Small intestine (tissue), 7 donors: Measurements from ENCODE around the gene FKBP1A. TPM values are rescaled to one million over a fixed set of nuclear protein-coding genes. Genes with fewer than 3 reads are reported as not detected.

Experiments
- DNase-seq, 2 donors: peaks; one replicate each; pipeline versions ENCODE4 v3.0.0 to v3.0.0-alpha.2; 2013
- FAIRE-seq: peaks from 2 replicates; lab custom pipeline; 2012; peaks lifted over from hg19 to GRCh38; lab: Jason Lieb, UNC
- H3K27ac ChIP-seq, 3 donors: one replicate each; pipeline ENCODE4 v1.5.1; 2013; ENCODE audit warnings: low read length in 2 of 3, mild to moderate bottlenecking in 2 of 3, control low read depth in 1 of 3, inconsistent platforms in 1 of 3, low read depth in 1 of 3, moderate library complexity in 1 of 3
- H3K27me3 ChIP-seq, 3 donors: one replicate each; pipeline ENCODE4 v1.6.1; 2013; ENCODE audit warnings: low read length in 3 of 3, inconsistent platforms in 1 of 3; ENCODE audit not compliant: control insufficient read depth in 3 of 3, insufficient read depth in 3 of 3
- H3K36me3 ChIP-seq, 3 donors: one replicate each; pipeline ENCODE4 v1.6.1; 2013; ENCODE audit warnings: low read length in 3 of 3, inconsistent platforms in 1 of 3, low read depth in 1 of 3, mild to moderate bottlenecking in 1 of 3, moderate library complexity in 1 of 3; ENCODE audit not compliant: control insufficient read depth in 3 of 3, insufficient read depth in 2 of 3
- H3K4me1 ChIP-seq, 3 donors: one replicate each; pipeline ENCODE4 v1.6.1; 2013; ENCODE audit warnings: low read length in 2 of 3, inconsistent platforms in 1 of 3, low read depth in 1 of 3, mild to moderate bottlenecking in 1 of 3, moderate library complexity in 1 of 3; ENCODE audit not compliant: control insufficient read depth in 3 of 3, insufficient read depth in 2 of 3
- H3K4me3 ChIP-seq, 3 donors: one replicate each; pipeline ENCODE4 v1.5.1; 2013; ENCODE audit warnings: low read length in 3 of 3, control low read depth in 1 of 3, inconsistent platforms in 1 of 3, low read depth in 1 of 3, mild to moderate bottlenecking in 1 of 3, moderate library complexity in 1 of 3
- H3K9me3 ChIP-seq, 2 donors: one replicate each; pipeline ENCODE4 v1.6.1; 2013; ENCODE audit warnings: low read depth in 1 of 2, low read length in 1 of 2; ENCODE audit not compliant: control insufficient read depth in 2 of 2, insufficient read depth in 1 of 2
- WGBS, 3 donors: extraction: QIAGEN DNeasy Blood & Tissue Kit; methylation state at CpG; one replicate each; pipeline ENCODE4 v1.1.7; 2013; 5-methylcytosine and 5-hydroxymethylcytosine counted together
- polyA plus RNA-seq, 4 donors: library from polyadenylated mRNA; stranded (reverse) in 3 of 4; unstranded in 1 of 4; fragments of 200-250 nt in 3 of 4; fragments of 120-200 nt in 1 of 4; gene quantifications; one replicate each; pipeline versions ENCODE4 v1.2.1 to v1.2.3, GENCODE V29; 2013
- donor health status: healthy with polysubstance abuse.
- donor health status: control.
- donor health status: control.
- donor health status: Bipolar disorder and iron deficiency.
- donor health status: healthy.

Gene FKBP1A
- polyA plus RNA-seq, 4 donors, result 146 to 315 (median 208) TPM

DNA sequence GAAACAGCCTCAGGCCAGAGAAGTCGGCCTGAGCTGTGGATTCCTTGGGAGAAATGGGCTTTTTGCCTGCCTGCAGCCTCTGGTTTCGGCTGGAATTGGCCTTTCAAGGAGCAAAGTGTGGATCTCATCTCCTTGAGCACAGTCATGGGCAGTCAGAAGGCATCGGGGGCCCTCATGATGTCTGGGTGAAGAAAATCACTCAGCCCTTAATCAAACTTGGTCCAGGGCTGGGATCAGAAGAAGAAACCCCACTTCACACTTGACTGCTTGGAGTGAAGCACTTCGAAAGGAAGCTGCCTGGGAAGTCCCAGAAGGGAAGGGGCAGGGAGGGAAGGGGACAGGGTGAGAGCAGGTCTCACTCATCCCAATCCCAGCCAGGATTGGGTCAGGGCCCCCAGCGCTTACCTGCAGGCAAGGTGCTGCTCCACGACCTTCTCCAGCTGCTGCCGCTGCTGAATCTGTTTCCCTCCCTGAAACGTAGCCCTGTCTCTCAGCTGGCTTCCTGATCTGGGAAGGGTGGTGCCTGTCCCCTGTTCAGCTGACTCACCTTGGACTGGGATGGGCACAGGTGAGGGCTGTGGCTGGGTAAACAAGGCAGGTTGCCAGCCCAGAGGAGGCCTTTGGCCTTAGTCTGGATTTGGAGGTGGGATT lies 64.0 kb downstream of the FKBP1A start, which contains the start of gene SDCBP2:
SDCBP2 (minus strand) TSS at position 460 of the 651 bp plus-strand sequence. CDS start 8,723 bp downstream, outside the sequence.
- 8 to 56% (median 44%) methylated on average over 8 of the region's 8 CpGs for WGBS, 3 donors
- Histone ChIP-seq H3K27ac (peak within 1 kb of the TSS; percentile 98 to 99 (median 98)), H3K9me3 (peaks cover 0 to under 1% of the 10 kb centered on the region in 2 donors), H3K4me3 (peak within 1 kb of the TSS; percentile 6 to 85 (median 66)), H3K27me3 (no peaks in the 10 kb centered on the region), H3K4me1 (peaks cover 5 to 51% (median 15%) of the 10 kb centered on the region in 3 donors), H3K36me3 (peaks cover 0 to 46% (median 0%) of the 10 kb centered on the region in 3 donors)
- FAIRE-seq, result no peak
- peak; percentile 92 to 98 for DNase-seq

- H3K27ac ChIP-seq, result peak overlapping the region; percentile 98 to 99 (median 98)
- WGBS, 3 donors, result 38 to 71% (median 42%) methylated on average over 7 of the region's 7 CpGs
- H3K9me3 ChIP-seq, result no peaks in the 10 kb centered on the region
- H3K27me3 ChIP-seq, result no peaks in the 10 kb centered on the region
- DNase-seq (peak; percentile 86 to 92), FAIRE-seq (no peak)
- H3K36me3 ChIP-seq, result peaks cover 0 to 39% (median 0%) of the 10 kb centered on the region in 3 donors
- H3K4me1 ChIP-seq, result peaks cover 5 to 51% (median 16%) of the 10 kb centered on the region in 3 donors
- peak overlapping the region; percentile 6 to 85 (median 66) for H3K4me3 ChIP-seq
Observed at GRCh38 chr20:1327827-1328679, 64.8 kb downstream of the FKBP1A start.

- WGBS, 3 donors, result 61 to 68% (median 64%) methylated on average over 8 of the region's 8 CpGs
- no peaks in the 10 kb centered on the region for H3K9me3 ChIP-seq
- DNase-seq (peak; percentile 45 to 81), FAIRE-seq (no peak)
- peaks cover 0 to 32% (median 0%) of the 10 kb centered on the region in 3 donors for H3K36me3 ChIP-seq
- peak overlapping the region; percentile 98 to 99 (median 98) for H3K27ac ChIP-seq
- peaks cover 5 to 51% (median 16%) of the 10 kb centered on the region in 3 donors for H3K4me1 ChIP-seq
- H3K4me3 ChIP-seq, result peak overlapping the region in 2 of 3 donors; percentile 66 to 85
- H3K27me3 ChIP-seq, result no peaks in the 10 kb centered on the region
Observed at GRCh38 chr20:1327241-1327653, 65.6 kb downstream of the FKBP1A start.

DNA sequence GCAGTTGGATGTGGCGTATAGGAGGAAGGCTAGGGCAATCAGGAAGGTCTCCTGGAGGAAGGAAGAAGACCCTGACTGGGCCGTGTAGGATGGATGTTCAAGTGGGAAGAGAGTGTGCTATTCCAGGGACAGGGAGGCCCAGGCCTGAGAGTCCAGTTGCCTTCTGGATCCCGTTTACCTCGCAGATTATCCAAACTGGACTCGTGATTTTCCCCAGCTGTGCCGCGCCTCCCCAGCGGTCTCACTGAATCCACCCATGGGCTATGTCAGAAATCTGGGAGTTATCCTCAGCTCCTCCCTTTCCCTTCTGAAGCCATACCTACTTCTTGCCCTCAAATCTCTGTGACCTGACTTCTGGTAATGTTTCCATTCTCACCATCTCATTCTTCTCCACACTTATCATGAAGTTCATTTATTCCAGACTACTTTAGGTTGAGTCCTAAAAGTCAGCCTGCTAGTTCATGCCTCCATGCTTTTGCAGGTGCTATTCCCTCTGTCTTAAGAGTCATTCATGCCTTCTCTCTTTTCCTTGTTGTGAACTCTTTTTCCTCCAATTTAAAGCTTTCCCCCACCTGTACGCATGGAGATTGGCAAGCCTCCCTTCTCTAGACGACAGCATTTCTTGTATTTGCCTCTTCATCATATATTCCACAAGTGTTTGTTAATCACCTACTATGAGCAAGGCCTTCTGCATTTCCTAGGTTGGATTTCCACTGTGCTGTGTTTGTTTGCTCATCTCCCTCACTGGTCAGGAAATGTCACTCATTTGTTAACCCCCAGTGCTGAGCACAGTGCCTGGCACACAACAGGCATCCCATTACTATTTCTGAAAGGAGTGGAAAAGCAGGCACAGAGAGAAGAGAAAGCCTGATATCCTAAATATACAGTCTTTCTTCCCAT lies 66.6 kb downstream of the FKBP1A start:
- DNase-seq (peak; percentile 29 to 34), FAIRE-seq (no peak)
- Histone ChIP-seq H3K36me3 (peaks cover 0 to 24% (median 0%) of the 10 kb centered on the region in 3 donors), H3K27ac (peak overlapping the region; percentile 98 to 99 (median 98)), H3K9me3 (no peaks in the 10 kb centered on the region), H3K4me3 (peak overlapping the region in 2 of 3 donors; percentile 66 to 85), H3K27me3 (no peaks in the 10 kb centered on the region), H3K4me1 (peaks cover 5 to 51% (median 16%) of the 10 kb centered on the region in 3 donors)
- WGBS, 3 donors, result 24 to 28% (median 25%) methylated on average over 10 of the region's 10 CpGs

- no peak for FAIRE-seq
- peaks cover 1 to 45% (median 13%) of the 10 kb centered on the region in 3 donors for H3K4me1 ChIP-seq
Observed at GRCh38 chr20:1325173-1326030, 67.5 kb downstream of the FKBP1A start.

GRCh38 chr20:1324598-1325172 lies 68.2 kb downstream of the FKBP1A start:
- no peak for FAIRE-seq
- peaks cover 0 to 38% (median 13%) of the 10 kb centered on the region in 3 donors for H3K4me1 ChIP-seq
- H3K27ac ChIP-seq, result peak overlapping the region; percentile 4 to 99 (median 36)
- peaks cover 0 to 27% (median 0%) of the 10 kb centered on the region in 3 donors for H3K36me3 ChIP-seq
- no peak for DNase-seq
- no peaks in the 10 kb centered on the region for H3K9me3 ChIP-seq
- WGBS, 3 donors, result 22 to 32% (median 25%) methylated on average over 15 of the region's 15 CpGs
- peak overlapping the region in 2 of 3 donors; percentile 66 to 85 for H3K4me3 ChIP-seq
- H3K27me3 ChIP-seq, result no peaks in the 10 kb centered on the region

More at GRCh38 chr20:1325173-1326030, 67.5 kb downstream of the FKBP1A start:
- Histone ChIP-seq H3K36me3 (peaks cover 0 to 21% (median 0%) of the 10 kb centered on the region in 3 donors), H3K27me3 (no peaks in the 10 kb centered on the region), H3K9me3 (no peaks in the 10 kb centered on the region), H3K27ac (peak overlapping the region; percentile 98 to 99 (median 98)), H3K4me3 (peak overlapping the region; percentile 66 to 85 (median 83))
- DNase-seq, result peak; percentile 92 to 98
- 0% methylated on average over 56 of the region's 56 CpGs for WGBS, 3 donors
